Upper lobe of right lung (tissue), 1 donor: ENCODE measurements around the gene STX8. TPM values are rescaled to one million over a fixed set of nuclear protein-coding genes. Genes with fewer than 3 reads are reported as not detected.
A peak's percentile ranks its signal among the peaks of the same experiment; 100 is the strongest.

Experiments used
- ATAC-seq: fragments of 200-7000 bp; cut with Tn5 transposase; one replicate; pipeline ENCODE4 v1.9.1; 2020; ENCODE audit warnings: mild to moderate bottlenecking, moderate library complexity
- DNase-seq: peaks from one replicate; pipeline ENCODE4 v3.0.0-alpha.2; 2020
- H3K27ac ChIP-seq: fragments of 200-600 bp; one replicate; pipeline ENCODE4 v1.8.0; 2022
- H3K27me3 ChIP-seq: fragments of 200-600 bp; one replicate; pipeline ENCODE4 v1.8.0; 2022; ENCODE audit warnings: mild to moderate bottlenecking
- H3K36me3 ChIP-seq: fragments of 200-600 bp; one replicate; pipeline ENCODE4 v1.8.0; 2022
- H3K4me1 ChIP-seq: fragments of 200-600 bp; one replicate; pipeline ENCODE4 v1.8.0; 2022
- H3K4me3 ChIP-seq: fragments of 200-600 bp; one replicate; pipeline ENCODE4 v1.8.0; 2022; ENCODE audit warnings: mild to moderate bottlenecking
- H3K9me3 ChIP-seq: fragments of 200-600 bp; one replicate; pipeline ENCODE4 v1.8.0; 2022
- CTCF ChIP-seq: fragments of 200-600 bp; IDR thresholded peaks from one replicate; pipeline ENCODE4 v1.8.0; 2022; ENCODE audit warnings: antibody characterized with exemption
- intact Hi-C: fragments of 100-400 bp; cut with DNase I; formaldehyde crosslinking; loops from one replicate; pipeline ENCODE4 v1.11.0; 2022
- total RNA-seq: library from RNA; stranded (reverse); fragmentation: NEBNext Ultra II Directional; extraction: Animal tissue kit (Norgen Biotek cat#: 25700); gene quantifications from one replicate; pipeline ENCODE4 v1.2.1, GENCODE V29; 2021
- donor health status: DM: no; HTN: yes; CAD: no; lungs with severe emphysema.

STX8 gene
- total RNA-seq, 1 donor from 2014 or later, result 52.5 TPM

GRCh38 chr17:9212376-9213302, 363.0 kb downstream of the STX8 start:
- Histone ChIP-seq H3K36me3 (no peaks in the 10 kb centered on the region), H3K4me3 (no peak overlapping the region), H3K27ac (no peak overlapping the region), H3K9me3 (peaks cover 10% of the 10 kb centered on the region), H3K27me3 (no peaks in the 10 kb centered on the region), H3K4me1 (no peaks in the 10 kb centered on the region)
- DNase-seq (no peak), ATAC-seq (no peak)
- intact Hi-C loops, result no loop called here
- no peak for TF ChIP-seq CTCF

DNA sequence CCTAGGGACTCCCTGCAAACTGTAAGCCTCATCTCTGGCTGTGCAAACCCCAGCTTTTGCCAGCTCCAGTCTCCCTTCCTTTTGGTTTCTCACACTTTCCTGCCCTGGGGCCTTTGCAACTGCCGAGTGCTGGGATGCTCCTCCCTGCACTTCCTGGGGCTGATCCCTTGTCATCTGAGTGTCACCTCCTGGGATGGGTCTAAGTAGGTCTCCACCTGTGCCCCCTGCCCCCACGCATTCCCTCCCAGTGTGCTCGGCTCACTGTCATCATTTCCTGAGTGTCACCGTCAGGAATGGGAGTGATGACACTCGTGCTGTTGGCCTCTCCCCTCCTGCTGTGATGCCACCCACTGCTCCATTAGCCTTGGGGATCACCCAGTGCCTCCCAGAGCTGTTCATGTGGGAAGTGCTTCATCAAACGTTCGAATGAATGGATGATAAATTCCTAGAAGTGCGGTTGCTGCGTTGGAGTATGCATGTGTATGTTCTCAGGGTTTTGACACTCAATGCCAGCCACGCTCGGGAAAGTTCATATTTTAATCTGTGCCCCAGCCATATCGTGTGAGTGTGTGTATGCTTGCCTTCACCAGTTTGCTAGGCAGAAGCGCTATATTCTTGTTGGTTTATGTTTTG, 364.4 kb downstream of the STX8 start:
- intact Hi-C loops, result no loop called here

GRCh38 chr17:9209781-9210370, 365.7 kb downstream of the STX8 start:
- ATAC-seq, result no peak
- no peak for DNase-seq
- no peak overlapping the region for H3K4me3 ChIP-seq
- no peaks in the 10 kb centered on the region for H3K27me3 ChIP-seq
- TF ChIP-seq CTCF, result no peak
- intact Hi-C loops, result no loop called here
- no peaks in the 10 kb centered on the region for H3K36me3 ChIP-seq
- H3K27ac ChIP-seq, result no peak overlapping the region
- H3K9me3 ChIP-seq, result no peaks in the 10 kb centered on the region
- H3K4me1 ChIP-seq, result peaks cover 6% of the 10 kb centered on the region

More for the DNA sequence above, 364.4 kb downstream of the STX8 start:
- peaks cover 5% of the 10 kb centered on the region for H3K4me1 ChIP-seq
- no peak for TF ChIP-seq CTCF
- H3K27me3 ChIP-seq, result no peaks in the 10 kb centered on the region
- H3K4me3 ChIP-seq, result no peak overlapping the region
- DNase-seq (no peak), ATAC-seq (peak; percentile 12)
- H3K36me3 ChIP-seq, result no peaks in the 10 kb centered on the region
- H3K27ac ChIP-seq, result no peak overlapping the region
- H3K9me3 ChIP-seq, result peaks cover 10% of the 10 kb centered on the region

- H3K36me3 ChIP-seq, result no peaks in the 10 kb centered on the region
- intact Hi-C loops, result no loop called here
- no peak for TF ChIP-seq CTCF
Measured at GRCh38 chr17:9209347-9209746, 366.3 kb downstream of the STX8 start.

DNA sequence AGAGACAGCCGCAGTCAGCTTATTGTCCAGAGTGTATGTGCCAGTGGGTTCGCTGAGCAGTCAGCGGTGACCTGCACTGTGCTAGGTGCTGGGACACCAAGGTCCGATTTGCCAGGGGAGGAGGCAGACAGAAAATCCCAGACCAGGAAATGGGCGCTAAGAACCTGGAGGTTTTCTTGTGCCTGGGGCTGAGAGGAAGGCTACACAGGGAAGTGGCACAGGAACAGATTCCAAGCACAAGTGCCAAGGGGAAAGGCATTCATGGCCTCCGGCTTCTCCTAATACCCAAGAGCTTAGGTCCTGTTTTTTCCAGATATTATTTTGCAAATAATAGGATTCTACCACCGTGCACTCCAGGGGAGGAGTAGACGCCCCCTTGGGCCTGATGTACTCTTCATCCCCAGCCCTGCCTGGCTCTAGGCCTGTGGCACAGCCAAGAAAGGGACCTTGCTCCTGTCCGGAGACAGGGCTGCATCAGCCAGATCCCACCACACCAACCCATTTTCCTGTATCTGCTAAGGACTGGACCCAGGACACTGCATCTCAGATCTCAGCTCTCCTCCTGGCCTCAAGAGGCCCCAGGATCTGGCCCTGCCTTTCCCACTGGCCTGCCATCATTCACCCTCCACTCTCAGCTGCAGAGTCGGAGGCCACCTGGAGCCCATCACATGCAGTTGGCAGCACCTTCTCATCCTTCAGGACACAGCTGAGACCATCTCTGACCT, 367.1 kb downstream of the STX8 start:
- H3K27ac ChIP-seq, result no peak overlapping the region
- intact Hi-C loops, result no loop called here
- no peak for TF ChIP-seq CTCF
- no peaks in the 10 kb centered on the region for H3K36me3 ChIP-seq
- no peaks in the 10 kb centered on the region for H3K9me3 ChIP-seq
- no peak for ATAC-seq
- peaks cover 6% of the 10 kb centered on the region for H3K4me1 ChIP-seq
- H3K27me3 ChIP-seq, result no peaks in the 10 kb centered on the region
- DNase-seq, result no peak
- H3K4me3 ChIP-seq, result no peak overlapping the region

More at GRCh38 chr17:9209347-9209746, 366.3 kb downstream of the STX8 start:
- Histone ChIP-seq H3K4me3 (no peak overlapping the region), H3K27me3 (no peaks in the 10 kb centered on the region), H3K4me1 (peaks cover 6% of the 10 kb centered on the region), H3K9me3 (no peaks in the 10 kb centered on the region), H3K27ac (no peak overlapping the region)
- DNase-seq (no peak), ATAC-seq (no peak)
